ENCODE measurements around the gene SNTG2. TPM values are rescaled to one million over a fixed set of nuclear protein-coding genes. Genes with fewer than 3 reads are reported as not detected.

The SNTG2 gene
- total and polyA plus RNA-seq, 10 of the 15 experiments (the other 5 are each of a cell fraction or from before 2014, with no cell fraction given) = not detected

DNA sequence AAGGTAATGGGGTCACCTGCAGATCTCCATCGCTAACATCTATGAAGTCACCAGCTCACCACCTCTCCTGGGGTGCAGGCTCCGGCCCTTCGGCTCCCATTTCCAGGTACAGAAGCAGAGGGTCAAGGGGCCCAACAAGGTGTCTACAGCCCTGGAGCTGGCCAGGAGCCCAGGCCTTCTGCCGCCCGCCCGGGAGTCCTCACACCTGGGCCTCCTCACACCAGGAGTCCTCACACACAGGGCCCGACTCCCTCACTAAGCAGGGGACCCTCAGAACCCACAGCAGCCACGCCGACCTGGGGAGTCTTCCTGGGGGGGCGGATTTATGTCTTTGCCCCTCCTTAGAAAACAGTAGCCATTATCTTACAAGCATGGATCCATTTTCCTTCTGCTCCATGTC lies 419.3 kb downstream of the SNTG2 start:
- no peaks in the 10 kb centered on the region for H3K4me1 ChIP-seq (ENCODE audit: control insufficient read depth, insufficient read depth, low read length)
- H4K20me1 ChIP-seq (ENCODE audit: control insufficient read depth, insufficient read depth) = no peaks in the 10 kb centered on the region
- POLR2A ChIA-PET = no interaction called here
- CTCF ChIA-PET = no interaction called here
- FAIRE-seq = no peak
- 28% methylated on average over 10 of the region's 10 CpGs for WGBS (ENCODE audit: insufficient coverage, insufficient replicate concordance, low lambda C conversion rate, missing lambda C conversion rate)
- TF ChIP-seq SMAD1 (IDR thresholded peaks at IDR 0.05; ENCODE audit: low read depth, partially characterized antibody) = no peak
- TF ChIP-seq GABPA (IDR thresholded peaks at IDR 0.05; ENCODE audit: low read depth) = no peak
- TF ChIP-seq ETV6 (conservative IDR thresholded peaks at IDR 0.05 in 1 of 2, IDR thresholded peaks at IDR 0.05 in 1 of 2; ENCODE audit: borderline replicate concordance in 1 of 2, low read depth in 1 of 2) = no peak
- no peak for TF ChIP-seq ATF2 (IDR thresholded peaks at IDR 0.05; ENCODE audit: low read length)
- TF ChIP-seq IRF3 (IDR thresholded peaks at IDR 0.05) = no peak
- no peak for TF ChIP-seq HDGF (IDR thresholded peaks at IDR 0.05)
- SMC1A ChIA-PET (ENCODE audit: uncharacterized antibody, unreplicated experiment) = no interaction called here
- H3K27ac ChIP-seq (ENCODE audit: control insufficient read depth, insufficient read depth) = no peak overlapping the region
- H3K36me3 ChIP-seq (ENCODE audit: control insufficient read depth in 2 of 2, insufficient read depth in 2 of 2, low read length in 1 of 2) = no peaks in the 10 kb centered on the region
- H3K4me3 ChIP-seq = no peak overlapping the region
- no peak overlapping the region for H3K4me2 ChIP-seq (ENCODE audit: control insufficient read depth, insufficient read depth)
- no peak for DNase-seq (ENCODE audit: low read depth, low spot score)
- intact Hi-C loops (cut with micrococcal nuclease; ENCODE audit: unreplicated experiment) = no loop called here
- RAD21 ChIA-PET (ENCODE audit: unreplicated experiment) = no interaction called here
- no TSS peak for BruUV-seq (replicated peaks)
- no peaks in the 10 kb centered on the region; the same call in 2 of the 3 replicates for H3K9me3 ChIP-seq (replicated peaks; ENCODE audit: control insufficient read depth, insufficient read depth, low read length)
- no peaks in the 10 kb centered on the region for H3K79me2 ChIP-seq (ENCODE audit: control insufficient read depth, insufficient read depth, low read length)
- ATAC-seq = no peak
- in situ Hi-C loops (cut with MboI) = no loop called here
- no peak overlapping the region for H2AFZ ChIP-seq (ENCODE audit: control insufficient read depth, low read depth, low read length)
- H3K9ac ChIP-seq (ENCODE audit: control insufficient read depth, insufficient read depth, low read length) = no peak overlapping the region
- H3K27me3 ChIP-seq (replicated peaks in 1 of 2; ENCODE audit: control insufficient read depth in 2 of 2, insufficient read depth in 2 of 2, low read length in 1 of 2) = no peaks in the 10 kb centered on the region
